ENCODE results near the gene PARP16. TPM values are rescaled to one million over a fixed set of nuclear protein-coding genes. Genes with fewer than 3 reads are reported as not detected.

PARP16 gene
- total RNA-seq, 1 experiment from 2014 or later: 4.7 TPM

- H3K27me3 Mint-ChIP-seq (ENCODE audit: low read depth): no peaks in the 10 kb centered on the region
- TF ChIP-seq ZNF121 (CRISPR knock-in tag; IDR thresholded peaks at IDR 0.05): no peak
- TF ChIP-seq JAZF1 (CRISPR knock-in tag; IDR thresholded peaks at IDR 0.05): no peak
- TF ChIP-seq CTCF (IDR thresholded peaks at IDR 0.05): no peak
- TF ChIP-seq ZNF671 (CRISPR knock-in tag; IDR thresholded peaks at IDR 0.05): no peak
- no peak overlapping the region for H3K4me3 Mint-ChIP-seq
- H3K9me3 Mint-ChIP-seq: no peaks in the 10 kb centered on the region
- ChIA-PET CTCF (interaction anchor here (1.2 kb wide), 1 partner anchor 68 kb away, joined by 3 read pairs; no protein-coding TSS in a partner anchor), POLR2A (no interaction called here)
- no peak for ATAC-seq
- H3K4me1 Mint-ChIP-seq: peaks cover 38% of the 10 kb centered on the region
- H3K36me3 Mint-ChIP-seq: peaks cover 23% of the 10 kb centered on the region
- no peak for DNase-seq (ENCODE audit: low spot score)
- no peak overlapping the region for H3K27ac Mint-ChIP-seq
Measured at GRCh38 chr15:65331811-65332210, 45.1 kb upstream of the PARP16 start.

GRCh38 chr15:65330934-65331645 is 44.4 kb upstream of the PARP16 start:
- ATAC-seq: no peak
- CTCF ChIA-PET: interaction anchor here (0.6 to 2.2 kb wide), 5 partner anchors 9 to 280 kb away, joined by 3 to 14 read pairs (median 3); partner anchors contain the start of gene INTS14

More at GRCh38 chr15:65330934-65331645, 44.4 kb upstream of the PARP16 start:
- POLR2A ChIA-PET: no interaction called here
- no peak for DNase-seq (ENCODE audit: low spot score)
- Mint-ChIP-seq H3K27me3 (ENCODE audit: low read depth) (no peaks in the 10 kb centered on the region), H3K36me3 (peaks cover 23% of the 10 kb centered on the region), H3K4me1 (peaks cover 36% of the 10 kb centered on the region), H3K27ac (0 out of 2 replicates have a peak overlapping the region, but pooled peaks have one; percentile 49), H3K4me3 (no peak overlapping the region), H3K9me3 (no peaks in the 10 kb centered on the region)
- TF ChIP-seq TEAD4 (CRISPR knock-in tag; IDR thresholded peaks at IDR 0.05) (no peak), CREB1 (CRISPR knock-in tag; IDR thresholded peaks at IDR 0.05) (no peak), FOXP4 (CRISPR knock-in tag; IDR thresholded peaks at IDR 0.05) (no peak), SMAD4 (CRISPR knock-in tag; IDR thresholded peaks at IDR 0.05) (no peak), KAT7 (CRISPR knock-in tag; IDR thresholded peaks at IDR 0.05; ENCODE audit: borderline replicate concordance) (no peak), E2F5 (CRISPR knock-in tag; IDR thresholded peaks at IDR 0.05) (no peak), ARID4B (CRISPR knock-in tag; IDR thresholded peaks at IDR 0.05; ENCODE audit: borderline replicate concordance) (no peak), CTCF (IDR thresholded peaks at IDR 0.05) (no peak), FOXK1 (CRISPR knock-in tag; IDR thresholded peaks at IDR 0.05) (no peak), NFE2L1 (CRISPR knock-in tag; IDR thresholded peaks at IDR 0.05) (no peak)
